ENCODE measurements around the gene AHCYL2.

GRCh38 chr7:129327076-129327475 lies 102.2 kb downstream of the AHCYL2 start:
- TF ChIP-seq SIN3A (IDR thresholded peaks at IDR 0.05; ENCODE audit: borderline replicate concordance, insufficient read depth, low read depth, low read length) (no peak), CTCF (IDR thresholded peaks at IDR 0.05) (no peak), POLR2AphosphoS5 (IDR thresholded peaks at IDR 0.05; ENCODE audit: low read depth, low read length) (no peak)
